ENCODE results near the gene USP46. TPM values are rescaled to one million over a fixed set of nuclear protein-coding genes. Genes with fewer than 3 reads are reported as not detected.

Gene USP46
- total RNA-seq, 1 experiment from 2014 or later: 48.1 TPM

DNA sequence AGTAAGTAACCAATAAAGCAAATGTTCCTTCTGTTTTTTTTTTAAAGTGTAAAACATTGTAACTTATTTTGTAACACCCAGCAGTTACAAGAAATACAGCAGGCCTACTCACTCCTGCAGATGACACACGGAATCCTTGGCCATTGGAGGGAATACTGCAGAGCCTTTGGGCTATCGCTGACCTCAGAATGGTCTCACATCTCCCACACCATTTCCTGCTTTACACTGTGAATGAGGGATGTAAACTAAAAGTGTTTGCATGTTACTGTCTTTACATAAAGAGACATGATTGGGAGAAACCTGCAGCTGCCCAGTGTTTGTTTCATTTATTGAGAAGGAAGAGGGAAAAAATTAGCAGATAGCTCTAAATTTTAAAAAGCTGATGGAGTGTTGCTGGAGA lies 64.1 kb downstream of the USP46 start (continued):
- TF ChIP-seq, protein P1, sequence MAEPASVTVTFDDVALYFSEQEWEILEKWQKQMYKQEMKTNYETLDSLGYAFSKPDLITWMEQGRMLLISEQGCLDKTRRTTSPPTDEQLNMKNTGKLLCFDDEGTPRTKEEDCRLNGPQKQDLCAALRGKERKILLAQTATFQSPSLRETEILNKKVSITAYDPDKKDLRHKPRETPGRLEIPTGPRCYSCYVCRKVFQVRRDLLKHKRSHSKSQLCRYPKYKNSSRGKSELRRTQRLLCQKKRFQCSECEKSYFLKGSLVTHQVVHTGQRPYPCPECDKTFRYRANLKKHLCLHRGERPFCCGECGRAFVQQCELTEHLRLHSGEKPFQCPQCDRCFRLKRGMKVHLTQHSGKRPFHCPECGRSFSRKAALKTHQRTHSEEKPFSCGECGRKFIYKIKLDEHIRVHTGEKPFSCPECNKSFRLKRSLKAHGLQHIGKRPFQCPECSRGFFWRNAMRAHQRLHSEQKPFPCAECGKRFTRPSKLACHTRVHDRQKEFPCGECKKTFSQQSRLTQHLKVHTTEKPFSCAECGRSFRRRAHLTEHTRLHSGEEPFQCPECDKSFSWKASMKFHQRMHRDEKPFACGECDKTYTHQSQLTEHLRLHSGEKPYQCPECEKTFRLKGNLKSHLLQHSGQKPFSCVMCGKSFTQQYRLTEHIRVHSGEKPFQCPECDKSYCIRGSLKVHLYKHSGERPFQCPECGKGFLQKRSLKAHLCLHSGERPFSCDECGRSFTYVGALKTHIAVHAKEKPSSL (CRISPR knock-in tag; conservative IDR thresholded peaks at IDR 0.05): no peak
- no peak for TF ChIP-seq ETV6 (CRISPR knock-in tag; IDR thresholded peaks at IDR 0.05)
- no peak for TF ChIP-seq ZNF263 (CRISPR knock-in tag; IDR thresholded peaks at IDR 0.05; ENCODE audit: low read depth)
- TF ChIP-seq, protein P2, sequence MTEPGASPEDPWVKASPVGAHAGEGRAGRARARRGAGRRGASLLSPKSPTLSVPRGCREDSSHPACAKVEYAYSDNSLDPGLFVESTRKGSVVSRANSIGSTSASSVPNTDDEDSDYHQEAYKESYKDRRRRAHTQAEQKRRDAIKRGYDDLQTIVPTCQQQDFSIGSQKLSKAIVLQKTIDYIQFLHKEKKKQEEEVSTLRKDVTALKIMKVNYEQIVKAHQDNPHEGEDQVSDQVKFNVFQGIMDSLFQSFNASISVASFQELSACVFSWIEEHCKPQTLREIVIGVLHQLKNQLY (CRISPR knock-in tag; IDR thresholded peaks at IDR 0.05): no peak
- TF ChIP-seq ZNF121 (CRISPR knock-in tag; IDR thresholded peaks at IDR 0.05): no peak
- no peak for TF ChIP-seq GTF2I (CRISPR knock-in tag; conservative IDR thresholded peaks at IDR 0.05)
- TF ChIP-seq GABPB1 (CRISPR knock-in tag; IDR thresholded peaks at IDR 0.05): no peak
- TF ChIP-seq, protein P3, sequence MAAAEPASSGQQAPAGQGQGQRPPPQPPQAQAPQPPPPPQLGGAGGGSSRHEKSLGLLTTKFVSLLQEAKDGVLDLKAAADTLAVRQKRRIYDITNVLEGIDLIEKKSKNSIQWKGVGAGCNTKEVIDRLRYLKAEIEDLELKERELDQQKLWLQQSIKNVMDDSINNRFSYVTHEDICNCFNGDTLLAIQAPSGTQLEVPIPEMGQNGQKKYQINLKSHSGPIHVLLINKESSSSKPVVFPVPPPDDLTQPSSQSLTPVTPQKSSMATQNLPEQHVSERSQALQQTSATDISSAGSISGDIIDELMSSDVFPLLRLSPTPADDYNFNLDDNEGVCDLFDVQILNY (CRISPR knock-in tag; IDR thresholded peaks at IDR 0.05): no peak
- no peak for TF ChIP-seq JAZF1 (CRISPR knock-in tag; IDR thresholded peaks at IDR 0.05)
- TF ChIP-seq, protein P4, sequence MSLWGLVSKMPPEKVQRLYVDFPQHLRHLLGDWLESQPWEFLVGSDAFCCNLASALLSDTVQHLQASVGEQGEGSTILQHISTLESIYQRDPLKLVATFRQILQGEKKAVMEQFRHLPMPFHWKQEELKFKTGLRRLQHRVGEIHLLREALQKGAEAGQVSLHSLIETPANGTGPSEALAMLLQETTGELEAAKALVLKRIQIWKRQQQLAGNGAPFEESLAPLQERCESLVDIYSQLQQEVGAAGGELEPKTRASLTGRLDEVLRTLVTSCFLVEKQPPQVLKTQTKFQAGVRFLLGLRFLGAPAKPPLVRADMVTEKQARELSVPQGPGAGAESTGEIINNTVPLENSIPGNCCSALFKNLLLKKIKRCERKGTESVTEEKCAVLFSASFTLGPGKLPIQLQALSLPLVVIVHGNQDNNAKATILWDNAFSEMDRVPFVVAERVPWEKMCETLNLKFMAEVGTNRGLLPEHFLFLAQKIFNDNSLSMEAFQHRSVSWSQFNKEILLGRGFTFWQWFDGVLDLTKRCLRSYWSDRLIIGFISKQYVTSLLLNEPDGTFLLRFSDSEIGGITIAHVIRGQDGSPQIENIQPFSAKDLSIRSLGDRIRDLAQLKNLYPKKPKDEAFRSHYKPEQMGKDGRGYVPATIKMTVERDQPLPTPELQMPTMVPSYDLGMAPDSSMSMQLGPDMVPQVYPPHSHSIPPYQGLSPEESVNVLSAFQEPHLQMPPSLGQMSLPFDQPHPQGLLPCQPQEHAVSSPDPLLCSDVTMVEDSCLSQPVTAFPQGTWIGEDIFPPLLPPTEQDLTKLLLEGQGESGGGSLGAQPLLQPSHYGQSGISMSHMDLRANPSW (CRISPR knock-in tag; conservative IDR thresholded peaks at IDR 0.05; ENCODE audit: low read depth): no peak
- no peak for TF ChIP-seq ZNF416 (CRISPR knock-in tag; IDR thresholded peaks at IDR 0.05)
- TF ChIP-seq MYBL2 (CRISPR knock-in tag; IDR thresholded peaks at IDR 0.05): no peak

DNA sequence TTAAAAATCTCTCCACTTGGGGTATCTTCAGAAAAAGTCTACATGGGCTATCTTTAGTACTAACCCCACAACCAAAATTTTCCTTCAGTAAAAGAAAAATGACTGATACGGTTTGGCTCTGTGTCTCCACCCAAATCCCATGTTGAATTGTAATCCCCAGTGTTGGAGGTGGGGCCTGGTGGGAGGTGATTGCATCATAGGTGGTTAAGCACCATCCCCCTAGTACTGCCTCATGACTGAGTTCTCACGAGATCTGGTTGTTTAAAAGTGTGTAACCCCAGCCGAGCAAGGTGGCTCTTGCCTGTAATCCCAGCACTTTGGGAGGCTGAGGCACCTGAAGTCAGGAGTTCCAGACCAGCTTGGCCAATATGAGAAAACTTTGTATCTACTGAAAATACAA lies 66.8 kb downstream of the USP46 start:
- no peak for DNase-seq (ENCODE audit: low spot score)
- Mint-ChIP-seq H3K4me3 (no peak overlapping the region), H3K27ac (peak overlapping the region; percentile 14; the same call in 1 of the 2 replicates), H3K27me3 (ENCODE audit: low read depth) (no peaks in the 10 kb centered on the region), H3K9me3 (no peaks in the 10 kb centered on the region), H3K4me1 (peaks cover 20% of the 10 kb centered on the region), H3K36me3 (peaks cover 35% of the 10 kb centered on the region)
- ChIA-PET CTCF (interaction anchor here (1.8 kb wide), 1 partner anchor 47 kb away, joined by 5 read pairs; no protein-coding TSS in a partner anchor), POLR2A (interaction anchor here (1.5 kb wide), 1 partner anchor 120 kb away, joined by 4 read pairs; no protein-coding TSS in a partner anchor)
- no peak; the same call in 1 of the 2 replicates for ATAC-seq
- TF ChIP-seq, protein P5, sequence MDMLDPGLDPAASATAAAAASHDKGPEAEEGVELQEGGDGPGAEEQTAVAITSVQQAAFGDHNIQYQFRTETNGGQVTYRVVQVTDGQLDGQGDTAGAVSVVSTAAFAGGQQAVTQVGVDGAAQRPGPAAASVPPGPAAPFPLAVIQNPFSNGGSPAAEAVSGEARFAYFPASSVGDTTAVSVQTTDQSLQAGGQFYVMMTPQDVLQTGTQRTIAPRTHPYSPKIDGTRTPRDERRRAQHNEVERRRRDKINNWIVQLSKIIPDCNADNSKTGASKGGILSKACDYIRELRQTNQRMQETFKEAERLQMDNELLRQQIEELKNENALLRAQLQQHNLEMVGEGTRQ (CRISPR knock-in tag; IDR thresholded peaks at IDR 0.05): no peak
- TF ChIP-seq, protein P6, sequence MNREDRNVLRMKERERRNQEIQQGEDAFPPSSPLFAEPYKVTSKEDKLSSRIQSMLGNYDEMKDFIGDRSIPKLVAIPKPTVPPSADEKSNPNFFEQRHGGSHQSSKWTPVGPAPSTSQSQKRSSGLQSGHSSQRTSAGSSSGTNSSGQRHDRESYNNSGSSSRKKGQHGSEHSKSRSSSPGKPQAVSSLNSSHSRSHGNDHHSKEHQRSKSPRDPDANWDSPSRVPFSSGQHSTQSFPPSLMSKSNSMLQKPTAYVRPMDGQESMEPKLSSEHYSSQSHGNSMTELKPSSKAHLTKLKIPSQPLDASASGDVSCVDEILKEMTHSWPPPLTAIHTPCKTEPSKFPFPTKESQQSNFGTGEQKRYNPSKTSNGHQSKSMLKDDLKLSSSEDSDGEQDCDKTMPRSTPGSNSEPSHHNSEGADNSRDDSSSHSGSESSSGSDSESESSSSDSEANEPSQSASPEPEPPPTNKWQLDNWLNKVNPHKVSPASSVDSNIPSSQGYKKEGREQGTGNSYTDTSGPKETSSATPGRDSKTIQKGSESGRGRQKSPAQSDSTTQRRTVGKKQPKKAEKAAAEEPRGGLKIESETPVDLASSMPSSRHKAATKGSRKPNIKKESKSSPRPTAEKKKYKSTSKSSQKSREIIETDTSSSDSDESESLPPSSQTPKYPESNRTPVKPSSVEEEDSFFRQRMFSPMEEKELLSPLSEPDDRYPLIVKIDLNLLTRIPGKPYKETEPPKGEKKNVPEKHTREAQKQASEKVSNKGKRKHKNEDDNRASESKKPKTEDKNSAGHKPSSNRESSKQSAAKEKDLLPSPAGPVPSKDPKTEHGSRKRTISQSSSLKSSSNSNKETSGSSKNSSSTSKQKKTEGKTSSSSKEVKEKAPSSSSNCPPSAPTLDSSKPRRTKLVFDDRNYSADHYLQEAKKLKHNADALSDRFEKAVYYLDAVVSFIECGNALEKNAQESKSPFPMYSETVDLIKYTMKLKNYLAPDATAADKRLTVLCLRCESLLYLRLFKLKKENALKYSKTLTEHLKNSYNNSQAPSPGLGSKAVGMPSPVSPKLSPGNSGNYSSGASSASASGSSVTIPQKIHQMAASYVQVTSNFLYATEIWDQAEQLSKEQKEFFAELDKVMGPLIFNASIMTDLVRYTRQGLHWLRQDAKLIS (CRISPR knock-in tag; IDR thresholded peaks at IDR 0.05; ENCODE audit: borderline replicate concordance): no peak
- no peak for TF ChIP-seq ZNF263 (CRISPR knock-in tag; IDR thresholded peaks at IDR 0.05; ENCODE audit: low read depth)
- no peak for TF ChIP-seq SMAD3 (CRISPR knock-in tag; IDR thresholded peaks at IDR 0.05; ENCODE audit: borderline replicate concordance)
- TF ChIP-seq FOXP1 (CRISPR knock-in tag; IDR thresholded peaks at IDR 0.05; ENCODE audit: borderline replicate concordance): no peak
- TF ChIP-seq OVOL2 (CRISPR knock-in tag; IDR thresholded peaks at IDR 0.05; ENCODE audit: borderline replicate concordance): no peak
- TF ChIP-seq, protein P7, sequence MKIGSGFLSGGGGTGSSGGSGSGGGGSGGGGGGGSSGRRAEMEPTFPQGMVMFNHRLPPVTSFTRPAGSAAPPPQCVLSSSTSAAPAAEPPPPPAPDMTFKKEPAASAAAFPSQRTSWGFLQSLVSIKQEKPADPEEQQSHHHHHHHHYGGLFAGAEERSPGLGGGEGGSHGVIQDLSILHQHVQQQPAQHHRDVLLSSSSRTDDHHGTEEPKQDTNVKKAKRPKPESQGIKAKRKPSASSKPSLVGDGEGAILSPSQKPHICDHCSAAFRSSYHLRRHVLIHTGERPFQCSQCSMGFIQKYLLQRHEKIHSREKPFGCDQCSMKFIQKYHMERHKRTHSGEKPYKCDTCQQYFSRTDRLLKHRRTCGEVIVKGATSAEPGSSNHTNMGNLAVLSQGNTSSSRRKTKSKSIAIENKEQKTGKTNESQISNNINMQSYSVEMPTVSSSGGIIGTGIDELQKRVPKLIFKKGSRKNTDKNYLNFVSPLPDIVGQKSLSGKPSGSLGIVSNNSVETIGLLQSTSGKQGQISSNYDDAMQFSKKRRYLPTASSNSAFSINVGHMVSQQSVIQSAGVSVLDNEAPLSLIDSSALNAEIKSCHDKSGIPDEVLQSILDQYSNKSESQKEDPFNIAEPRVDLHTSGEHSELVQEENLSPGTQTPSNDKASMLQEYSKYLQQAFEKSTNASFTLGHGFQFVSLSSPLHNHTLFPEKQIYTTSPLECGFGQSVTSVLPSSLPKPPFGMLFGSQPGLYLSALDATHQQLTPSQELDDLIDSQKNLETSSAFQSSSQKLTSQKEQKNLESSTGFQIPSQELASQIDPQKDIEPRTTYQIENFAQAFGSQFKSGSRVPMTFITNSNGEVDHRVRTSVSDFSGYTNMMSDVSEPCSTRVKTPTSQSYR (CRISPR knock-in tag; IDR thresholded peaks at IDR 0.05): no peak
- TF ChIP-seq ELF4 (CRISPR knock-in tag; IDR thresholded peaks at IDR 0.05; ENCODE audit: low read depth): no peak
- TF ChIP-seq NR3C1 (CRISPR knock-in tag; conservative IDR thresholded peaks at IDR 0.05; ENCODE audit: low read depth): no peak
- TF ChIP-seq NFE2L1 (CRISPR knock-in tag; IDR thresholded peaks at IDR 0.05): no peak
- TF ChIP-seq, protein P8, sequence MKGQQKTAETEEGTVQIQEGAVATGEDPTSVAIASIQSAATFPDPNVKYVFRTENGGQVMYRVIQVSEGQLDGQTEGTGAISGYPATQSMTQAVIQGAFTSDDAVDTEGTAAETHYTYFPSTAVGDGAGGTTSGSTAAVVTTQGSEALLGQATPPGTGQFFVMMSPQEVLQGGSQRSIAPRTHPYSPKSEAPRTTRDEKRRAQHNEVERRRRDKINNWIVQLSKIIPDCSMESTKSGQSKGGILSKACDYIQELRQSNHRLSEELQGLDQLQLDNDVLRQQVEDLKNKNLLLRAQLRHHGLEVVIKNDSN (CRISPR knock-in tag; IDR thresholded peaks at IDR 0.05): no peak
